HepG2 (cell line): Measurements from ENCODE around the gene RBM14. TPM values are rescaled to one million over a fixed set of nuclear protein-coding genes. Genes with fewer than 3 reads are reported as not detected.

Experiments used
- HNF1B ChIP-seq: sonication (generic); formaldehyde crosslinking; IDR thresholded peaks from 2 replicates; pipeline ENCODE4 v1.5.1; 2020; ENCODE audit warnings: mild to moderate bottlenecking, moderate library complexity, missing genetic modification reagents
- JUN ChIP-seq: sonication (generic); formaldehyde crosslinking; IDR thresholded peaks from 2 replicates; pipeline ENCODE4 v1.4.0; 2020; ENCODE audit warnings: mild to moderate bottlenecking, missing genetic modification reagents
- NAIF1 ChIP-seq: sonication (generic); formaldehyde crosslinking; IDR thresholded peaks from 2 replicates; pipeline ENCODE4 v1.5.0; 2020; ENCODE audit warnings: mild to moderate bottlenecking, missing genetic modification reagents, borderline replicate concordance
- NCOA1 ChIP-seq: sonication (generic); formaldehyde crosslinking; IDR thresholded peaks from 2 replicates; pipeline ENCODE4 v1.9.0; 2021; ENCODE audit warnings: missing genetic modification reagents
- ZFP1 ChIP-seq: IDR thresholded peaks from 2 replicates; pipeline ENCODE4 v1.6.1; 2016
- ZFX ChIP-seq: sonication (generic); formaldehyde crosslinking; IDR thresholded peaks from 2 replicates; pipeline ENCODE4 v1.4.0; 2020; ENCODE audit warnings: mild to moderate bottlenecking, low read depth, missing genetic modification reagents, moderate library complexity
- ZMYM4 ChIP-seq: sonication (generic); formaldehyde crosslinking; IDR thresholded peaks from 2 replicates; pipeline ENCODE4 v1.8.1; 2023; ENCODE audit warnings: mild to moderate bottlenecking, missing genetic modification reagents
- ZNF318 ChIP-seq: sonication (generic); formaldehyde crosslinking; IDR thresholded peaks from 2 replicates; pipeline ENCODE4 v1.4.0; 2020; ENCODE audit warnings: mild to moderate bottlenecking, missing genetic modification reagents
- ZNF512B ChIP-seq: sonication (generic); formaldehyde crosslinking; IDR thresholded peaks from 2 replicates; pipeline ENCODE4 v1.5.1; 2020; ENCODE audit warnings: missing genetic modification reagents, mild to moderate bottlenecking, borderline replicate concordance
- ZNF513 ChIP-seq: sonication (generic); formaldehyde crosslinking; conservative IDR thresholded peaks from 2 replicates; pipeline ENCODE4 v1.5.0; 2020; ENCODE audit warnings: missing genetic modification reagents
- ZNF777 ChIP-seq: sonication (generic); formaldehyde crosslinking; IDR thresholded peaks from 2 replicates; pipeline ENCODE4 v1.4.0; 2020; ENCODE audit warnings: missing genetic modification reagents
- ZNF891 ChIP-seq: sonication (generic); formaldehyde crosslinking; IDR thresholded peaks from 2 replicates; pipeline ENCODE4 v1.5.0; 2020; ENCODE audit warnings: mild to moderate bottlenecking, missing genetic modification reagents
- ZSCAN21 ChIP-seq: sonication (generic); formaldehyde crosslinking; IDR thresholded peaks from 2 replicates; pipeline ENCODE4 v1.8.0; 2022; ENCODE audit warnings: mild to moderate bottlenecking, missing genetic modification reagents, moderate library complexity, borderline replicate concordance
- polyA plus RNA-seq, 8 experiments: library from polyadenylated mRNA; depleted of rRNA in 3 of 8; stranded (reverse) in 7 of 8; unstranded in 1 of 8; fragments of >200 nt; fragmentation: Illumina TruSeq in 4 of 8; extraction: Trizol in 4 of 8; gene quantifications; 2 replicates each; pipeline versions ENCODE4 v1.2.1 to v1.2.3, GENCODE V29; 2011 to 2016; ENCODE audit warnings: low read depth in 4 of 8, missing spikeins in 1 of 8, mixed read lengths in 1 of 8; ENCODE audit not compliant: insufficient read depth in 1 of 8
- total RNA-seq, 5 experiments: library from RNA; depleted of rRNA; stranded (reverse); fragments of >200 nt; fragmentation: Illumina TruSeq; extraction: Trizol; gene quantifications; 2 replicates each; pipeline ENCODE4 v1.2.3, GENCODE V29; 2016; ENCODE audit warnings: low read depth in 1 of 5

The RBM14 gene
- total and polyA plus RNA-seq, 2 of the 13 experiments (the other 11 are each of a cell fraction or from before 2014, with no cell fraction given), result 12.7 to 44.1 TPM

- TF ChIP-seq ZNF318 (CRISPR knock-in tag), result peak; percentile 44; the same call in 1 of the 2 replicates
- 0 out of 2 replicates have a peak, but pooled peaks have one; percentile 13 for TF ChIP-seq JUN (CRISPR knock-in tag)
- TF ChIP-seq NCOA1 (CRISPR knock-in tag), result no peak
- peak; percentile 99 for TF ChIP-seq ZNF777 (CRISPR knock-in tag)
- TF ChIP-seq HNF1B (CRISPR knock-in tag), result peak; percentile 91
- peak; percentile 59; the same call in 1 of the 2 replicates for TF ChIP-seq ZSCAN21 (CRISPR knock-in tag)
- peak; percentile 85 for TF ChIP-seq ZFX
- TF ChIP-seq ZFP1 (CRISPR knock-in tag), result peak; percentile 35; the same call in 1 of the 2 replicates
- no peak for TF ChIP-seq ZNF512B
- peak; percentile 80; the same call in 1 of the 2 replicates for TF ChIP-seq NAIF1 (CRISPR knock-in tag)
- no peak for TF ChIP-seq ZNF513 (CRISPR knock-in tag)
- TF ChIP-seq ZMYM4, result peak; percentile 69
- TF ChIP-seq ZNF891, result peak; percentile 72; the same call in 1 of the 2 replicates
These were observed 23.8 kb upstream of the RBM14 start, which contains the start of the genes CCDC87 and CCS (continued) for GRCh38 chr11:66592457-66593302.
